Loucy (cell line): ENCODE measurements around the gene DNPEP.

ENCODE experiments used
- H2AFZ ChIP-seq: fragments of 200-600 bp; sonication (generic); 2 replicates; pipeline ENCODE4 v1.6.0; 2016; ENCODE audit warnings: antibody characterized with exemption, mild to moderate bottlenecking, low read length, moderate library complexity
- H3F3A ChIP-seq: fragments of 200-600 bp; 2 replicates; pipeline ENCODE4 v1.6.0; 2016; ENCODE audit warnings: antibody characterized with exemption, low read depth, mild to moderate bottlenecking
- H3K27me3 ChIP-seq: fragments of 200-600 bp; sonication (generic); 2 replicates; pipeline ENCODE4 v1.6.1; 2014; ENCODE audit warnings: low read length, mild to moderate bottlenecking; ENCODE audit not compliant: insufficient read depth, poor library complexity, severe bottlenecking
- H3K36me3 ChIP-seq: fragments of 200-600 bp; sonication (generic); 2 replicates; pipeline ENCODE4 v1.6.1; 2016; ENCODE audit warnings: low read length; ENCODE audit not compliant: insufficient read depth
- H3K4me1 ChIP-seq: fragments of 200-600 bp; sonication (generic); 2 replicates; pipeline ENCODE4 v1.5.1; 2014; ENCODE audit warnings: low read length, mild to moderate bottlenecking; ENCODE audit not compliant: insufficient read depth, poor library complexity, severe bottlenecking
- H3K4me2 ChIP-seq: fragments of 200-600 bp; sonication (generic); 2 replicates; pipeline ENCODE4 v1.6.0; 2014; ENCODE audit warnings: antibody characterized with exemption, low read length, low read depth, mild to moderate bottlenecking; ENCODE audit not compliant: poor library complexity, severe bottlenecking
- H3K4me3 ChIP-seq: fragments of 200-600 bp; sonication (generic); 2 replicates; pipeline ENCODE4 v1.5.1; 2014; ENCODE audit warnings: low read length, mild to moderate bottlenecking, mixed read lengths; ENCODE audit not compliant: poor library complexity, severe bottlenecking
- H3K79me2 ChIP-seq: fragments of 200-600 bp; sonication (generic); 2 replicates; pipeline ENCODE4 v1.6.1; 2014; ENCODE audit warnings: low read length; ENCODE audit not compliant: insufficient read depth
- H3K9ac ChIP-seq: fragments of 200-600 bp; sonication (generic); 2 replicates; pipeline ENCODE4 v1.6.0; 2014; ENCODE audit warnings: mild to moderate bottlenecking, low read depth, low read length, moderate library complexity; ENCODE audit not compliant: poor library complexity, severe bottlenecking
- H3K9me2 ChIP-seq: fragments of 200-600 bp; sonication (generic); replicated peaks from 2 replicates; pipeline ENCODE4 v1.6.1; 2016; ENCODE audit warnings: low read depth, low read length, mixed read lengths
- H3K9me3 ChIP-seq: fragments of 200-600 bp; sonication (generic); 2 replicates; pipeline ENCODE4 v1.6.1; 2014; ENCODE audit warnings: mild to moderate bottlenecking, antibody characterized with exemption, low read length, low read depth; ENCODE audit not compliant: insufficient read depth
- H4K20me1 ChIP-seq: fragments of 200-600 bp; sonication (generic); 2 replicates; pipeline ENCODE4 v1.6.0; 2014; ENCODE audit warnings: antibody characterized with exemption, low read length, mild to moderate bottlenecking; ENCODE audit not compliant: insufficient read depth, poor library complexity, severe bottlenecking
- EZH2phosphoT487 ChIP-seq: fragments of 200-600 bp; IDR thresholded peaks from 2 replicates; pipeline ENCODE4 v1.6.1; 2018; ENCODE audit warnings: antibody characterized with exemption, mild to moderate bottlenecking, moderate library complexity, borderline replicate concordance
- TF ChIP-seq, protein P1 (sequence below): fragments of 200-600 bp; sonication (generic); conservative IDR thresholded peaks from 2 replicates; pipeline ENCODE4 v1.5.1; 2014; ENCODE audit warnings: mild to moderate bottlenecking, antibody characterized with exemption, low read length

The DNPEP gene

DNA sequence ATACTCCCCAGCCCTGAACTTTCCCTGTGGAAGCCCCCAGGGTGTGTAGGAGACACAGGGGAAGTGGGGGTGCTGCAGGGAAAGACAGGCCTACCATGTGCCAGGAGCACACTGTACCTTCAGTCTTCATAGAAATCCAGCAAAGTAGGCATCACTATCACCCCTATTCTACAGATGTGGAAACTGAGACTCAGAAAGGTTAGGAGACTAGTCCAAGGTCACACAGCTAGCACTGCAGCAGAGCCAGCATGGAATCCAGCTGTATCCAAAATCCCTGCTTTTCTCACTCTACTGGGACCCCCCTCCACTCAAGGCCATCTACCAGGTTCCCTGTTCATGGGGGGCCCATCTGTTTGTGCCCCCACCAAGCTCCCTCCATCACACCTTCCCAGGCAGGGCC is 6.8 kb downstream of the DNPEP start:
- no peaks in the 10 kb centered on the region for H3K9me3 ChIP-seq
- H3K9ac ChIP-seq, result no peak overlapping the region
- H3K4me1 ChIP-seq, result no peaks in the 10 kb centered on the region
- peaks cover 16% of the 10 kb centered on the region; the same call in 1 of the 2 replicates for H3K36me3 ChIP-seq
- no peak overlapping the region for H3K4me3 ChIP-seq
- no peak overlapping the region for H3K4me2 ChIP-seq
- H3K9me2 ChIP-seq, result no peaks in the 10 kb centered on the region
- no peaks in the 10 kb centered on the region for H4K20me1 ChIP-seq
- TF ChIP-seq, protein P1, sequence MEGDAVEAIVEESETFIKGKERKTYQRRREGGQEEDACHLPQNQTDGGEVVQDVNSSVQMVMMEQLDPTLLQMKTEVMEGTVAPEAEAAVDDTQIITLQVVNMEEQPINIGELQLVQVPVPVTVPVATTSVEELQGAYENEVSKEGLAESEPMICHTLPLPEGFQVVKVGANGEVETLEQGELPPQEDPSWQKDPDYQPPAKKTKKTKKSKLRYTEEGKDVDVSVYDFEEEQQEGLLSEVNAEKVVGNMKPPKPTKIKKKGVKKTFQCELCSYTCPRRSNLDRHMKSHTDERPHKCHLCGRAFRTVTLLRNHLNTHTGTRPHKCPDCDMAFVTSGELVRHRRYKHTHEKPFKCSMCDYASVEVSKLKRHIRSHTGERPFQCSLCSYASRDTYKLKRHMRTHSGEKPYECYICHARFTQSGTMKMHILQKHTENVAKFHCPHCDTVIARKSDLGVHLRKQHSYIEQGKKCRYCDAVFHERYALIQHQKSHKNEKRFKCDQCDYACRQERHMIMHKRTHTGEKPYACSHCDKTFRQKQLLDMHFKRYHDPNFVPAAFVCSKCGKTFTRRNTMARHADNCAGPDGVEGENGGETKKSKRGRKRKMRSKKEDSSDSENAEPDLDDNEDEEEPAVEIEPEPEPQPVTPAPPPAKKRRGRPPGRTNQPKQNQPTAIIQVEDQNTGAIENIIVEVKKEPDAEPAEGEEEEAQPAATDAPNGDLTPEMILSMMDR, result no peak
- TF ChIP-seq EZH2phosphoT487, result no peak
- H3K27me3 ChIP-seq, result no peaks in the 10 kb centered on the region
- peaks cover 8% of the 10 kb centered on the region; the same call in 1 of the 2 replicates for H3K79me2 ChIP-seq
- no peak overlapping the region for H2AFZ ChIP-seq
- H3F3A ChIP-seq, result no peaks in the 10 kb centered on the region

DNA sequence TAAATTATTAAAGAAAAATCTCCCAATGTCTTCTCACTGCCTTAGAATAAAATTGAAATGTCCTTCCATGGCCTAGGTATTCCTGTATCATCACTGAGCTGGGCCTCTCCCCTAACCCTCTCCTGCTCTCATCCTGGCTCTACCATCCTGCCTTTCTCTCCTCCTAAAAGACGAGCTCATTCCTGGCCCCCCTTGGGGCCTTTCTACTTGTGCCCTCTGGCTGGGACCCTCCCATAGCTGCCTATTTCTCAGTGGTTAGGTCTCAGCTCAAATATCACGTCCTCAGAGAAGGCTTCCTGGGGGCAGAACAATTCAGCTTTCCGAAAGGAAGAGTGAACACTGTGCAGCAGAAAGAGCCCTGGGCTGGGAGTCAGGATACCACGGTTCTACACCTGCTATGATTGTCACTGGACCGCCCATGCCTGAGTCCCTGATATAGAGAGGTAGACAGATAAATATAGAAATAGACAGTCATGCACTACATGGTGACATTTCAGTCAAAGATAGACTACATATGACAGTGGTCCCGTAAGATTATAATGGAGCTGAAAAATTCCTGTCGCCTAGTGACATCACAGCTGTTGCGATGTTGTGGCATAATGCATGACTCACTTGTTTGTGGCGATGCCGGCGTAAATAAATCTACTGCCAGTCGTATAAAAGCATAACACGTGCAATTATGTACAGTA is 9.4 kb downstream of the DNPEP start:
- Histone ChIP-seq H3K4me1 (no peaks in the 10 kb centered on the region), H3K9me2 (no peaks in the 10 kb centered on the region), H2AFZ (no peak overlapping the region), H3K4me2 (no peak overlapping the region), H3K79me2 (no peaks in the 10 kb centered on the region), H4K20me1 (no peaks in the 10 kb centered on the region), H3K4me3 (no peak overlapping the region), H3K27me3 (no peaks in the 10 kb centered on the region), H3K9ac (no peak overlapping the region), H3K36me3 (peaks cover 7% of the 10 kb centered on the region; the same call in 1 of the 2 replicates), H3F3A (no peaks in the 10 kb centered on the region), H3K9me3 (no peaks in the 10 kb centered on the region)
- TF ChIP-seq, protein P1, result no peak
- no peak for TF ChIP-seq EZH2phosphoT487

- no peaks in the 10 kb centered on the region for H3K4me1 ChIP-seq
- no peaks in the 10 kb centered on the region; the same call in 1 of the 2 replicates for H3K36me3 ChIP-seq
- H3K4me3 ChIP-seq, result no peak overlapping the region
- TF ChIP-seq EZH2phosphoT487, result no peak
- TF ChIP-seq, protein P1, result no peak
- no peak overlapping the region for H3K4me2 ChIP-seq
- H3K79me2 ChIP-seq, result no peaks in the 10 kb centered on the region
- no peak overlapping the region for H2AFZ ChIP-seq
- no peaks in the 10 kb centered on the region for H4K20me1 ChIP-seq
- H3F3A ChIP-seq, result no peaks in the 10 kb centered on the region
- no peaks in the 10 kb centered on the region for H3K27me3 ChIP-seq
- H3K9me3 ChIP-seq, result no peaks in the 10 kb centered on the region
- no peaks in the 10 kb centered on the region for H3K9me2 ChIP-seq
- no peak overlapping the region for H3K9ac ChIP-seq
These were observed 18.3 kb downstream of the DNPEP start for GRCh38 chr2:219369447-219369861.
